Epithelial cell of proximal tubule (primary cell): ENCODE results near the gene CFHR1. TPM values are rescaled to one million over a fixed set of nuclear protein-coding genes. Genes with fewer than 3 reads are reported as not detected.

Experiments
- total RNA-seq: library from RNA; depleted of rRNA; stranded (reverse); fragments of >200 nt; gene quantifications from 2 replicates; pipeline ENCODE4 v1.2.3, GENCODE V29; 2015

CFHR1 gene
- total RNA-seq, 1 donor from 2014 or later = not detected

Other genes starting within 250 kb of the CFHR1 start
- gene KCNT2, start 211.3 kb upstream of the CFHR1 start, total RNA-seq = 0.80 and 1.7 TPM in 2 replicates
- 1.4 and 9.2 TPM in 2 replicates for gene CFH, start 167.7 kb upstream of the CFHR1 start, total RNA-seq
- not detected in 2 replicates for gene CFHR3, start 44.9 kb upstream of the CFHR1 start, total RNA-seq
- gene CFHR4, start 68.3 kb downstream of the CFHR1 start, total RNA-seq = not detected in 2 replicates
- gene CFHR2, start 124.0 kb downstream of the CFHR1 start, total RNA-seq = not detected in 2 replicates
- gene CFHR5, start 157.8 kb downstream of the CFHR1 start, total RNA-seq = not detected in 2 replicates
- not detected in 2 replicates for gene F13B, start 247.5 kb downstream of the CFHR1 start, total RNA-seq